OCI-LY7 (cell line): ENCODE results near the gene TAF1C. TPM values are rescaled to one million over a fixed set of nuclear protein-coding genes. Genes with fewer than 3 reads are reported as not detected.

Experiments used
- BruUV-seq: library from RNA; stranded (reverse); fragments of 400-500 nt; replicated peaks from 2 replicates; lab custom pipeline; 2021; lab: Mats Ljungman, UMichigan
- CTCF ChIA-PET: fragments of 300-600 bp; sonication (Branson Sonifier 250); formaldehyde crosslinking; loops from one replicate; lab custom pipeline; 2022; ENCODE audit warnings: antibody characterized with exemption; ENCODE audit not compliant: unreplicated experiment; lab: Charles Lee
- POLR2A ChIA-PET: fragments of 300-600 bp; sonication (Branson Sonifier 250); formaldehyde crosslinking; loops from one replicate; lab custom pipeline; 2022; ENCODE audit warnings: antibody characterized with exemption; lab: Charles Lee
- DNase-seq: peaks from one replicate; pipeline ENCODE4 v3.0.0-alpha.2; 2015; ENCODE audit warnings: low spot score
- H2AFZ ChIP-seq: fragments of 200-600 bp; sonication (generic), shearing (Covaris generic); 2 replicates; pipeline ENCODE4 v1.6.1; 2014; ENCODE audit warnings: mild to moderate bottlenecking, antibody characterized with exemption, low read length, moderate library complexity
- H3K27ac ChIP-seq: fragments of 200-600 bp; sonication (generic); 2 replicates; pipeline ENCODE4 v1.5.1; 2014; ENCODE audit warnings: mixed run types, low read depth, mild to moderate bottlenecking, moderate library complexity, low read length, inconsistent platforms; ENCODE audit not compliant: poor library complexity, severe bottlenecking
- H3K36me3 ChIP-seq: fragments of 200-600 bp; sonication (generic); 2 replicates; pipeline ENCODE4 v1.6.1; 2014; ENCODE audit warnings: mild to moderate bottlenecking, antibody characterized with exemption, low read length, moderate library complexity, mixed read lengths; ENCODE audit not compliant: insufficient read depth
- H3K4me1 ChIP-seq: fragments of 200-600 bp; sonication (generic); 2 replicates; pipeline ENCODE4 v1.5.1; 2014; ENCODE audit warnings: mild to moderate bottlenecking, low read length; ENCODE audit not compliant: insufficient read depth, poor library complexity, severe bottlenecking
- H3K4me2 ChIP-seq: fragments of 200-600 bp; sonication (generic); 2 replicates; pipeline ENCODE4 v1.6.1; 2014; ENCODE audit warnings: mild to moderate bottlenecking, low read length
- H3K4me3 ChIP-seq: fragments of 200-600 bp; sonication (generic); 2 replicates; pipeline ENCODE4 v1.5.1; 2014; ENCODE audit warnings: mild to moderate bottlenecking, low read depth, low read length; ENCODE audit not compliant: poor library complexity, severe bottlenecking
- H3K79me2 ChIP-seq: fragments of 200-600 bp; sonication (generic); 2 replicates; pipeline ENCODE4 v1.6.1; 2016; ENCODE audit warnings: low read depth, mild to moderate bottlenecking, low read length, moderate library complexity, mixed read lengths; ENCODE audit not compliant: insufficient read depth
- H3K9me2 ChIP-seq: fragments of 200-600 bp; sonication (generic); 2 replicates; pipeline ENCODE4 v1.6.1; 2016; ENCODE audit warnings: mild to moderate bottlenecking, low read length, mixed read lengths; ENCODE audit not compliant: insufficient read depth
- H3K9me3 ChIP-seq: fragments of 200-600 bp; sonication (generic); 2 replicates; pipeline ENCODE4 v1.6.1; 2014; ENCODE audit warnings: mild to moderate bottlenecking, mixed run types, low read length, mixed read lengths
- H4K20me1 ChIP-seq: fragments of 200-600 bp; sonication (generic); 2 replicates; pipeline ENCODE4 v1.6.1; 2014; ENCODE audit warnings: mild to moderate bottlenecking, antibody characterized with exemption, low read length, moderate library complexity, mixed read lengths; ENCODE audit not compliant: insufficient read depth
- CTCF ChIP-seq: fragments of 200-600 bp; sonication (generic); conservative IDR thresholded peaks from 2 replicates; pipeline ENCODE4 v1.5.1; 2014; ENCODE audit warnings: mild to moderate bottlenecking, antibody characterized with exemption, low read length, moderate library complexity, mixed read lengths
- EZH2phosphoT487 ChIP-seq: fragments of 200-600 bp; sonication (generic); IDR thresholded peaks from 2 replicates; pipeline ENCODE4 v1.6.1; 2018; ENCODE audit warnings: low read depth, borderline replicate concordance, mild to moderate bottlenecking, mixed run types, antibody characterized with exemption, low read length, moderate library complexity, mixed read lengths
- intact Hi-C: fragments of 100-400 bp; cut with micrococcal nuclease; formaldehyde crosslinking; loops from one replicate; pipeline ENCODE4 v1.10.0; 2022; ENCODE audit not compliant: unreplicated experiment
- total RNA-seq, 2 experiments: library from RNA; depleted of rRNA in 1 of 2; stranded (reverse); fragments of >200 nt in 1 of 2; shearing (Covaris generic) in 1 of 2; gene quantifications; 2 replicates each; pipeline ENCODE4 v1.2.3, GENCODE V29; 2014 to 2022

The TAF1C gene
- total RNA-seq, 2 experiments from 2014 or later, result 64.6 to 66.1 TPM

GRCh38 chr16:84166796-84167695, 19.8 kb downstream of the TAF1C start:
- Histone ChIP-seq H3K9me2 (no peaks in the 10 kb centered on the region), H3K4me3 (no peak overlapping the region), H3K36me3 (no peaks in the 10 kb centered on the region), H3K4me2 (no peak overlapping the region), H3K79me2 (no peaks in the 10 kb centered on the region), H2AFZ (no peak overlapping the region), H3K27ac (no peak overlapping the region), H3K9me3 (no peaks in the 10 kb centered on the region), H3K4me1 (no peaks in the 10 kb centered on the region), H4K20me1 (no peaks in the 10 kb centered on the region)
- CTCF ChIA-PET, result no interaction called here
- no TSS peak for BruUV-seq
- DNase-seq, result no peak
- TF ChIP-seq EZH2phosphoT487 (no peak), CTCF (no peak)
- POLR2A ChIA-PET, result interaction anchor here (0.5 to 1.3 kb wide), 3 partner anchors 16 to 380 kb away, joined by 3 to 9 read pairs (median 3); no protein-coding TSS in a partner anchor
- intact Hi-C loops, result no loop called here

GRCh38 chr16:84165746-84166145, 21.1 kb downstream of the TAF1C start:
- intact Hi-C loops, result no loop called here
- Histone ChIP-seq H3K79me2 (no peaks in the 10 kb centered on the region), H4K20me1 (no peaks in the 10 kb centered on the region), H3K27ac (no peak overlapping the region), H3K4me1 (no peaks in the 10 kb centered on the region), H3K36me3 (no peaks in the 10 kb centered on the region), H3K4me3 (no peak overlapping the region), H3K9me2 (no peaks in the 10 kb centered on the region), H2AFZ (no peak overlapping the region), H3K9me3 (no peaks in the 10 kb centered on the region), H3K4me2 (no peak overlapping the region)
- ChIA-PET POLR2A (no interaction called here), CTCF (no interaction called here)
- DNase-seq, result no peak
- no TSS peak for BruUV-seq
- TF ChIP-seq EZH2phosphoT487, result no peak

- Histone ChIP-seq H4K20me1 (no peaks in the 10 kb centered on the region), H3K36me3 (no peaks in the 10 kb centered on the region), H2AFZ (no peak overlapping the region), H3K4me3 (no peak overlapping the region), H3K79me2 (no peaks in the 10 kb centered on the region), H3K4me1 (no peaks in the 10 kb centered on the region), H3K9me3 (no peaks in the 10 kb centered on the region), H3K27ac (no peak overlapping the region), H3K4me2 (no peak overlapping the region), H3K9me2 (no peaks in the 10 kb centered on the region)
- DNase-seq, result no peak
- BruUV-seq, result no TSS peak
- CTCF ChIA-PET, result no interaction called here
- intact Hi-C loops, result no loop called here
- TF ChIP-seq CTCF (no peak), EZH2phosphoT487 (no peak)
- POLR2A ChIA-PET, result no interaction called here
Observed at GRCh38 chr16:84161801-84162200, 25.1 kb downstream of the TAF1C start.
